Nephron progenitor cell (in vitro differentiated cells): ENCODE measurements around the gene IQSEC2.

Source experiments
- DNase-seq: peaks from one replicate; pipeline ENCODE4 v3.0.0; 2021
- H3K27ac Mint-ChIP-seq: 2 replicates; pipeline ENCODE4 v1.8.0; 2021; ENCODE audit warnings: mild to moderate bottlenecking, moderate library complexity, mixed read lengths
- H3K27me3 Mint-ChIP-seq: 2 replicates; pipeline ENCODE4 v1.8.0; 2021; ENCODE audit warnings: mild to moderate bottlenecking, low read depth, mixed read lengths; ENCODE audit not compliant: poor library complexity
- H3K36me3 Mint-ChIP-seq: 2 replicates; pipeline ENCODE4 v1.8.0; 2021; ENCODE audit warnings: low read depth, mixed read lengths
- H3K4me1 Mint-ChIP-seq: 2 replicates; pipeline ENCODE4 v1.8.0; 2021; ENCODE audit warnings: mixed read lengths
- H3K4me3 Mint-ChIP-seq: 2 replicates; pipeline ENCODE4 v1.8.0; 2021; ENCODE audit warnings: mild to moderate bottlenecking, moderate library complexity, mixed read lengths
- H3K9me3 Mint-ChIP-seq: 2 replicates; pipeline ENCODE4 v1.8.0; 2021; ENCODE audit warnings: mild to moderate bottlenecking, moderate library complexity, mixed read lengths
- CTCF ChIP-seq: fragments of 200-600 bp; sonication (generic); IDR thresholded peaks from 2 replicates; pipeline ENCODE4 v1.5.0; 2021; ENCODE audit warnings: antibody characterized with exemption

The IQSEC2 gene

GRCh38 chrX:53308836-53309235 is 27.5 kb upstream of the IQSEC2 start:
- TF ChIP-seq CTCF = no peak

GRCh38 chrX:53305996-53306937 is 24.9 kb upstream of the IQSEC2 start:
- no peak for TF ChIP-seq CTCF
- H3K27ac Mint-ChIP-seq = no peak overlapping the region
- H3K9me3 Mint-ChIP-seq = peaks cover 64% of the 10 kb centered on the region
- peaks cover 6% of the 10 kb centered on the region for H3K4me1 Mint-ChIP-seq
- no peak for DNase-seq
- peaks cover 8% of the 10 kb centered on the region for H3K27me3 Mint-ChIP-seq
- H3K4me3 Mint-ChIP-seq = no peak overlapping the region
- H3K36me3 Mint-ChIP-seq = no peaks in the 10 kb centered on the region

More at GRCh38 chrX:53308836-53309235, 27.5 kb upstream of the IQSEC2 start:
- no peaks in the 10 kb centered on the region for H3K36me3 Mint-ChIP-seq
- peaks cover 65% of the 10 kb centered on the region for H3K9me3 Mint-ChIP-seq
- no peak for DNase-seq
- H3K27me3 Mint-ChIP-seq = peaks cover 14% of the 10 kb centered on the region
- peaks cover 6% of the 10 kb centered on the region for H3K4me1 Mint-ChIP-seq
- H3K27ac Mint-ChIP-seq = no peak overlapping the region
- no peak overlapping the region for H3K4me3 Mint-ChIP-seq

GRCh38 chrX:53305219-53305995 is 24.0 kb upstream of the IQSEC2 start:
- Mint-ChIP-seq H3K4me3 (no peak overlapping the region), H3K27me3 (peaks cover 5% of the 10 kb centered on the region), H3K4me1 (peaks cover 6% of the 10 kb centered on the region), H3K9me3 (peaks cover 62% of the 10 kb centered on the region), H3K36me3 (no peaks in the 10 kb centered on the region), H3K27ac (no peak overlapping the region)
- DNase-seq = no peak
- no peak for TF ChIP-seq CTCF

- no peaks in the 10 kb centered on the region for H3K27me3 Mint-ChIP-seq
These were observed 21.8 kb upstream of the IQSEC2 start for GRCh38 chrX:53303195-53303594.

GRCh38 chrX:53300157-53300556 is 18.8 kb upstream of the IQSEC2 start:
- no peak overlapping the region for H3K4me3 Mint-ChIP-seq
- no peak for DNase-seq
- TF ChIP-seq CTCF = no peak
- peaks cover 65% of the 10 kb centered on the region for H3K9me3 Mint-ChIP-seq
- H3K27ac Mint-ChIP-seq = no peak overlapping the region
- H3K36me3 Mint-ChIP-seq = no peaks in the 10 kb centered on the region
- H3K4me1 Mint-ChIP-seq = no peaks in the 10 kb centered on the region
- H3K27me3 Mint-ChIP-seq = no peaks in the 10 kb centered on the region

More at GRCh38 chrX:53303195-53303594, 21.8 kb upstream of the IQSEC2 start:
- Mint-ChIP-seq H3K27ac (no peak overlapping the region), H3K36me3 (no peaks in the 10 kb centered on the region), H3K4me3 (no peak overlapping the region), H3K4me1 (peaks cover 6% of the 10 kb centered on the region), H3K9me3 (peaks cover 59% of the 10 kb centered on the region)
- TF ChIP-seq CTCF = no peak
- DNase-seq = no peak
